ENCODE results near the gene SLC26A5. TPM values are rescaled to one million over a fixed set of nuclear protein-coding genes. Genes with fewer than 3 reads are reported as not detected.

SLC26A5 gene
- total and polyA plus RNA-seq, 2 donors (not counting 3 experiments of a cell fraction or from before 2014, with no cell fraction given): not detected

DNA sequence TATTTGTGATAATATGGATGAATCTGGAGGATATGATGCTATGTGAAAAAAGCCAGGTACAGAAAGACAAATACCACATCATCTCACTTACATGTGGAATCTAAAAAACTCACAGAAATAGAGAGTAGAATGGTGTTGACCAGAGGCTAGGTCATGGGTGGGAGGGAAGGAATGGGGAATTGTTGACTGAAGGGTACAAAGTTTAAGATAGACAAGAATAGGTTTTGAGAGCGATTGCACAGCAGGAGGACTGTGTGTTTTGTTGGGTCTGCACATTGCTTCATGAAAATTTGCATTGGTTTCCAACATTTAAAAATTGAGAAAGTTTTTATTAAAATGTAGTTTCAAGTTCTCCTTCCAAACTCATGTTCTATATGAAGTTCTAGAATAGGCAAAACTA, 8.4 kb downstream of the SLC26A5 start:
- Histone ChIP-seq H2AFZ (ENCODE audit: low read depth, low read length) (no peak overlapping the region), H3K27me3 (ENCODE audit: control insufficient read depth in 2 of 2, insufficient read depth in 2 of 2, low read length in 2 of 2) (peaks cover 5 to 26% of the 10 kb centered on the region in 2 experiments), H3K4me1 (ENCODE audit: control insufficient read depth, extremely low read depth, insufficient read depth, low read length) (no peaks in the 10 kb centered on the region), H3K79me2 (ENCODE audit: control insufficient read depth, insufficient read depth, low read length) (no peaks in the 10 kb centered on the region), H3K4me2 (ENCODE audit: insufficient read depth, low read length) (no peak overlapping the region), H3K9ac (replicated peaks; ENCODE audit: extremely low read depth, insufficient read depth, low read length) (no peak overlapping the region), H3K9me3 (replicated peaks; ENCODE audit: control insufficient read depth, insufficient read depth, low read length) (no peaks in the 10 kb centered on the region), H4K20me1 (replicated peaks; ENCODE audit: control insufficient read depth, extremely low read depth, insufficient read depth, low read length) (no peaks in the 10 kb centered on the region), H3K36me3 (ENCODE audit: control insufficient read depth in 2 of 2, extremely low read depth in 1 of 2, insufficient read depth in 2 of 2, low read length in 2 of 2) (no peaks in the 10 kb centered on the region), H3K9me1 (replicated peaks; ENCODE audit: control insufficient read depth, extremely low read depth, insufficient read depth, low read length) (no peaks in the 10 kb centered on the region), H3K27ac (ENCODE audit: insufficient read depth, low read depth, low read length) (no peak overlapping the region), H3K4me3 (replicated peaks in 1 of 3; ENCODE audit: insufficient read depth in 1 of 3, low read depth in 1 of 3, low read length in 3 of 3) (no peak overlapping the region)
- intact Hi-C loops (cut with micrococcal nuclease): no loop called here
- TF ChIP-seq POLR2AphosphoS5 (IDR thresholded peaks at IDR 0.05; ENCODE audit: insufficient read depth, low read depth, low read length) (no peak), EZH2 (IDR thresholded peaks at IDR 0.05; ENCODE audit: borderline replicate concordance, low read depth, low read length, severe bottlenecking) (no peak), MYC (IDR thresholded peaks at IDR 0.05; ENCODE audit: low read depth, low read length) (no peak)
- TF ChIP-seq, protein P1, sequence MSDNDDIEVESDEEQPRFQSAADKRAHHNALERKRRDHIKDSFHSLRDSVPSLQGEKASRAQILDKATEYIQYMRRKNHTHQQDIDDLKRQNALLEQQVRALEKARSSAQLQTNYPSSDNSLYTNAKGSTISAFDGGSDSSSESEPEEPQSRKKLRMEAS (IDR thresholded peaks at IDR 0.05; ENCODE audit: insufficient read depth, insufficient read length): no peak
- TF ChIP-seq, protein P2, sequence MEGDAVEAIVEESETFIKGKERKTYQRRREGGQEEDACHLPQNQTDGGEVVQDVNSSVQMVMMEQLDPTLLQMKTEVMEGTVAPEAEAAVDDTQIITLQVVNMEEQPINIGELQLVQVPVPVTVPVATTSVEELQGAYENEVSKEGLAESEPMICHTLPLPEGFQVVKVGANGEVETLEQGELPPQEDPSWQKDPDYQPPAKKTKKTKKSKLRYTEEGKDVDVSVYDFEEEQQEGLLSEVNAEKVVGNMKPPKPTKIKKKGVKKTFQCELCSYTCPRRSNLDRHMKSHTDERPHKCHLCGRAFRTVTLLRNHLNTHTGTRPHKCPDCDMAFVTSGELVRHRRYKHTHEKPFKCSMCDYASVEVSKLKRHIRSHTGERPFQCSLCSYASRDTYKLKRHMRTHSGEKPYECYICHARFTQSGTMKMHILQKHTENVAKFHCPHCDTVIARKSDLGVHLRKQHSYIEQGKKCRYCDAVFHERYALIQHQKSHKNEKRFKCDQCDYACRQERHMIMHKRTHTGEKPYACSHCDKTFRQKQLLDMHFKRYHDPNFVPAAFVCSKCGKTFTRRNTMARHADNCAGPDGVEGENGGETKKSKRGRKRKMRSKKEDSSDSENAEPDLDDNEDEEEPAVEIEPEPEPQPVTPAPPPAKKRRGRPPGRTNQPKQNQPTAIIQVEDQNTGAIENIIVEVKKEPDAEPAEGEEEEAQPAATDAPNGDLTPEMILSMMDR (IDR thresholded peaks at IDR 0.05; ENCODE audit: extremely low read depth in 1 of 2, insufficient read depth in 1 of 2, low read depth in 1 of 2, low read length in 2 of 2): no peak
- BruUV-seq (replicated peaks): no TSS peak
- dilution Hi-C loops (cut with MboI; ENCODE audit: extremely low pct_ligation_motif_present, low sequenced_read_pairs): no loop called here
- POLR2A ChIA-PET: no interaction called here
- CTCF ChIA-PET: interaction anchor here (1.7 kb wide), 1 partner anchor 10 kb away, joined by 6 read pairs; no protein-coding TSS in a partner anchor
- no peak for DNase-seq (ENCODE audit: low read depth, low spot score)
- no peak for FAIRE-seq

DNA sequence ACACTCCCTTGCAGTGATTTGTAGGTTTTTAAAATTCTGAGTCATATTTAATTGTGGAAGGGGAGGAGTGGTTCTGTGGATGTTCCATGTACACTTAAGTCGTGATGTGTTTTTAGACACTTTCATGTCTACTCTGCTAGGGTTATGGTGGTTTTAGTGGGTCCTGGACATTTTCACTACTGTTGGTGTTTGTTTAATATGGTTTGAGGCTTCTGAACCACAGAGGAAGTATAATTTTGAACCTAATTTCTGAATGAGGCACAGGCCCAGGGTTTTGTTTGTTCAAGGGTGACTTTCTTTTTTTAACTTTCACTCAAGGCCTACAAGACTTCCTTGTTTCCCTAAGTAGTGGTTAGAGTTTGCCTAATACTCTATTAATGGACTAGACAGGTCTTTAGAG, 13.3 kb downstream of the SLC26A5 start:
- Histone ChIP-seq H3K36me3 (ENCODE audit: control insufficient read depth in 2 of 2, extremely low read depth in 1 of 2, insufficient read depth in 2 of 2, low read length in 2 of 2) (no peaks in the 10 kb centered on the region), H4K20me1 (replicated peaks; ENCODE audit: control insufficient read depth, extremely low read depth, insufficient read depth, low read length) (no peaks in the 10 kb centered on the region), H3K4me1 (ENCODE audit: control insufficient read depth, extremely low read depth, insufficient read depth, low read length) (no peaks in the 10 kb centered on the region), H3K9me3 (replicated peaks; ENCODE audit: control insufficient read depth, insufficient read depth, low read length) (no peaks in the 10 kb centered on the region), H3K4me2 (ENCODE audit: insufficient read depth, low read length) (no peak overlapping the region), H3K79me2 (ENCODE audit: control insufficient read depth, insufficient read depth, low read length) (no peaks in the 10 kb centered on the region), H3K27ac (ENCODE audit: insufficient read depth, low read depth, low read length) (no peak overlapping the region), H3K4me3 (replicated peaks in 1 of 3; ENCODE audit: insufficient read depth in 1 of 3, low read depth in 1 of 3, low read length in 3 of 3) (no peak overlapping the region), H2AFZ (ENCODE audit: low read depth, low read length) (no peak overlapping the region), H3K9me1 (replicated peaks; ENCODE audit: control insufficient read depth, extremely low read depth, insufficient read depth, low read length) (no peaks in the 10 kb centered on the region), H3K9ac (replicated peaks; ENCODE audit: extremely low read depth, insufficient read depth, low read length) (no peak overlapping the region), H3K27me3 (ENCODE audit: control insufficient read depth in 2 of 2, insufficient read depth in 2 of 2, low read length in 2 of 2) (peaks cover 3 to 11% of the 10 kb centered on the region in 2 experiments)
- DNase-seq (ENCODE audit: low read depth, low spot score) (no peak), FAIRE-seq (no peak)
- TF ChIP-seq FOS (IDR thresholded peaks at IDR 0.05; ENCODE audit: borderline replicate concordance, insufficient read depth, low read length) (no peak), EZH2 (IDR thresholded peaks at IDR 0.05; ENCODE audit: borderline replicate concordance, low read depth, low read length, severe bottlenecking) (no peak)
- TF ChIP-seq, protein P1 (IDR thresholded peaks at IDR 0.05; ENCODE audit: insufficient read depth, insufficient read length): no peak
- POLR2A ChIA-PET: no interaction called here
- dilution Hi-C loops (cut with MboI; ENCODE audit: extremely low pct_ligation_motif_present, low sequenced_read_pairs): no loop called here
- intact Hi-C loops (cut with micrococcal nuclease): no loop called here
- CTCF ChIA-PET: no interaction called here
- no TSS peak for BruUV-seq (replicated peaks)
